Measurements from ENCODE around the gene SETBP1. TPM values are rescaled to one million over a fixed set of nuclear protein-coding genes. Genes with fewer than 3 reads are reported as not detected.

The SETBP1 gene
- polyA plus RNA-seq, 3 donors from 2014 or later = 1.2 to 4.3 TPM; not detected in 1

DNA sequence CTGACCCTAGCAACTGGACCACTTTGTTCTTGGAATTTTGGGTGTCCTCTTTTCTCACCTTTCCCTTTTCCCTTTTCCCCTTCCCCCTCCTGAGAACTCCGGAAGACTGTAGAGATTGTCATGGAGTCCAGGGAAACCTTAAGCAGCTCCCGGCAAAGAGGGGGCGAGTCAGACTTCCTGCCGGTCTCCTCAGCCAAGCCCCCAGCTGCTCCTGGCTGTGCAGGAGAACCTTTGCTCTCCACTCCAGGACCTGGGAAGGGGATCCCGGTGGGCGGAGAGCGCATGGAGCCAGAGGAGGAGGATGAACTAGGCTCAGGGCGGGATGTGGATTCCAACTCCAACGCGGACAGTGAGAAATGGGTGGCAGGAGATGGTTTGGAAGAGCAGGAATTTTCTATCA, 20.5 kb downstream of the SETBP1 start:
- H3K9me3 Mint-ChIP-seq = no peaks in the 10 kb centered on the region
- peaks cover 32 to 34% of the 10 kb centered on the region in 2 donors for H3K4me1 Mint-ChIP-seq
- peak overlapping the region; percentile 86 to 96 (median 94) for H3K27ac Mint-ChIP-seq
- H3K4me3 Mint-ChIP-seq = peak overlapping the region in 4 of 5 donors; percentile 40 to 86 (median 58)
- H3K27me3 Mint-ChIP-seq (ENCODE audit: low read depth in 3 of 3) = peaks cover 0 to 5% (median 2%) of the 10 kb centered on the region in 3 donors
- no peak for DNase-seq
- H3K36me3 Mint-ChIP-seq = peaks cover 4 to 11% (median 7%) of the 10 kb centered on the region in 3 donors

DNA sequence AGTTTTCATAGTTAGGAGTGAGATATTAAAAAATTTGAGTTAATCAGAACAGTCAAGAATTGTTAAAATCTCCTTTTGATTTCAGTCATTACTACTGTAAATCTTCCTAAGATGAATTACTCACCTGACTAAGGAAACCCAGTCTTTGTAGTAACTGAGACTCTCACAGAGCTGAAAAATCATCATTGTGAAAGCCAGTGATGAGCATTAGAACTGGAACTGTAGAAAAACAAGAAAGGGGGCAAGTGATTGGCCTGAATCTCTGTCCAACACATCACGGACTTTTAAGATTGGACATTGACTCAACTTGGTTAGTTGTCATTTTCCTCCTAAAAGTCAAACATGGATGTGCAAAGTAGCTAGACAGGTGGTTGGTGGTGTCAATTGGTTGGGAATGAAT, 21.9 kb downstream of the SETBP1 start:
- Mint-ChIP-seq H3K27me3 (ENCODE audit: low read depth in 3 of 3) (peaks cover 0 to 5% (median 2%) of the 10 kb centered on the region in 3 donors), H3K4me1 (peaks cover 32 to 38% of the 10 kb centered on the region in 2 donors), H3K27ac (peak overlapping the region; percentile 9 to 86 (median 52)), H3K36me3 (peaks cover 7 to 22% (median 15%) of the 10 kb centered on the region in 3 donors), H3K9me3 (no peaks in the 10 kb centered on the region), H3K4me3 (no peak overlapping the region)
- DNase-seq = no peak

GRCh38 chr18:44704135-44704789, 23.6 kb downstream of the SETBP1 start:
- Mint-ChIP-seq H3K4me1 (peaks cover 27 to 47% of the 10 kb centered on the region in 2 donors), H3K27me3 (ENCODE audit: low read depth in 3 of 3) (peaks cover 0 to 5% (median 3%) of the 10 kb centered on the region in 3 donors), H3K4me3 (no peak overlapping the region), H3K27ac (peak overlapping the region in 1 of 6 donors; percentile 12), H3K36me3 (peaks cover 18 to 34% (median 20%) of the 10 kb centered on the region in 3 donors), H3K9me3 (no peaks in the 10 kb centered on the region)
- DNase-seq = no peak

DNA sequence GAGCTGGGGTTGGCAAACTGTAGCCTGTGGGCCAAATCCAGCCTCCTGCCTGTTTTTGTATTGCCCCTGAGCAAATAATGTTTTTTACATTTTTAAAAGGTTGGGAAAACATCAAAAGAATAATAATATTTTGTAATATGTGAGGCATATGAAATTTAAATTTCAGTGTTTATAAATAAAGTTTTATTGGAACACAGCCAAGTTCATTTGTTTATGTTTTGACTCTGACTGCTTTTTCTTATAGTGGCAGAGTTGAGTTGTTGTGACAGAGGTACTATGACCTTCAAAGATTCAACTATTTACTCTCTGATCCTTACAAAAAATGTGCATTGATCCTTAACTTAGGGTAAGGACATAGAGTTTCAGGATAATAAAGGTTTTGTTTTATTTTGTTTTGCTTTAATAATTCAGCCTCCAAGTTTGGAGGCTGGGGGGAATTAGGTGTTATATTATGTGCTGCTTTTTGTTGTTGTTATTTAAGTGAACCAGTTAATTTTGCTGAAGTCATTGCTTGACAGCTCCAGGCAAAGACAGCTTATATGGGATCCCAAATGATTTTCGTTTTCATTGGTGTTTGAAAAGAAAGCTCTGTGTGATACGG, 24.5 kb downstream of the SETBP1 start:
- no peak overlapping the region for H3K4me3 Mint-ChIP-seq

GRCh38 chr18:44708451-44709083, 27.9 kb downstream of the SETBP1 start:
- Mint-ChIP-seq H3K27me3 (ENCODE audit: low read depth in 3 of 3) (peaks cover 0 to 5% (median 0%) of the 10 kb centered on the region in 3 donors), H3K4me1 (peaks cover 8 to 29% of the 10 kb centered on the region in 2 donors), H3K4me3 (no peak overlapping the region), H3K36me3 (peaks cover 12 to 38% (median 34%) of the 10 kb centered on the region in 3 donors), H3K27ac (peak overlapping the region in 3 of 6 donors; percentile 57 to 66 (median 65)), H3K9me3 (no peaks in the 10 kb centered on the region)
- DNase-seq = no peak

More for the DNA sequence above, 24.5 kb downstream of the SETBP1 start:
- no peak overlapping the region for H3K27ac Mint-ChIP-seq
- H3K36me3 Mint-ChIP-seq = peaks cover 18 to 34% (median 24%) of the 10 kb centered on the region in 3 donors
- peaks cover 0 to 5% (median 3%) of the 10 kb centered on the region in 3 donors for H3K27me3 Mint-ChIP-seq (ENCODE audit: low read depth in 3 of 3)
- no peaks in the 10 kb centered on the region for H3K9me3 Mint-ChIP-seq
- H3K4me1 Mint-ChIP-seq = peaks cover 22 to 45% of the 10 kb centered on the region in 2 donors
- DNase-seq = no peak

GRCh38 chr18:44709307-44710126, 28.8 kb downstream of the SETBP1 start:
- Mint-ChIP-seq H3K27ac (peak overlapping the region in 2 of 6 donors; percentile 59 to 74), H3K4me1 (peaks cover 8 to 29% of the 10 kb centered on the region in 2 donors), H3K9me3 (no peaks in the 10 kb centered on the region), H3K4me3 (peak overlapping the region in 1 of 5 donors; percentile 41), H3K36me3 (peaks cover 20 to 45% (median 38%) of the 10 kb centered on the region in 3 donors), H3K27me3 (ENCODE audit: low read depth in 3 of 3) (peaks cover 0 to 5% (median 0%) of the 10 kb centered on the region in 3 donors)
- no peak for DNase-seq

DNA sequence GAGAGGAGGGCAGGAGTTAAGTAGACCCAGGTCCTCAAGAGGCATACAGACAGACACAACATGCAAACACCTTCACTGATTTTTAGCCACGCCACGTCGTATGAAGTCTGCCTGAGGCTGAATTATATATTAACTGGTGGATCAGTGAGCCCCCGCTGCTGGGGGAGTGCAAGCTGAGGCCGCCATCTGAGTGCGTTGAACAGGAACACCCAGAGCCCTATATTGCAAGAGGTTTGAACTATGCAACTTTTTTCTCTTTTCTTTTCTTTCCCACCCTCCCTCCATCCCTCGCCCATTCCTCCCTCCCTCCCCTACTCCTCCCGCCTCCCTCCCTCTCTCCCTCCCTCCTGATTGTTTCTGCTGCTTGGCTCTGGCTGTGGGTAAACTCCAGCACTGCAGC, 30.2 kb downstream of the SETBP1 start:
- no peak for DNase-seq
- Mint-ChIP-seq H3K27ac (no peak overlapping the region), H3K4me3 (peak overlapping the region in 1 of 5 donors; percentile 38), H3K36me3 (peaks cover 22 to 51% (median 38%) of the 10 kb centered on the region in 3 donors), H3K9me3 (no peaks in the 10 kb centered on the region), H3K27me3 (ENCODE audit: low read depth in 3 of 3) (peaks cover 0 to 5% (median 0%) of the 10 kb centered on the region in 3 donors), H3K4me1 (peaks cover 8 to 29% of the 10 kb centered on the region in 2 donors)

GRCh38 chr18:44712025-44712424, 31.3 kb downstream of the SETBP1 start:
- H3K4me1 Mint-ChIP-seq = peaks cover 10 to 34% of the 10 kb centered on the region in 2 donors
- peaks cover 17 to 49% (median 44%) of the 10 kb centered on the region in 3 donors for H3K36me3 Mint-ChIP-seq
- DNase-seq = no peak
- H3K27ac Mint-ChIP-seq = peak overlapping the region in 2 of 6 donors; percentile 8 to 19
- H3K9me3 Mint-ChIP-seq = no peaks in the 10 kb centered on the region
- no peak overlapping the region for H3K4me3 Mint-ChIP-seq
- H3K27me3 Mint-ChIP-seq (ENCODE audit: low read depth in 3 of 3) = peaks cover 0 to 5% (median 0%) of the 10 kb centered on the region in 3 donors

- Mint-ChIP-seq H3K27ac (no peak overlapping the region), H3K36me3 (peaks cover 12 to 39% (median 38%) of the 10 kb centered on the region in 3 donors), H3K9me3 (no peaks in the 10 kb centered on the region), H3K27me3 (ENCODE audit: low read depth in 3 of 3) (peaks cover 0 to 4% (median 0%) of the 10 kb centered on the region in 3 donors), H3K4me3 (no peak overlapping the region), H3K4me1 (peaks cover 16 to 34% of the 10 kb centered on the region in 2 donors)
- no peak for DNase-seq
Observed at GRCh38 chr18:44713435-44713834, 32.7 kb downstream of the SETBP1 start.

DNA sequence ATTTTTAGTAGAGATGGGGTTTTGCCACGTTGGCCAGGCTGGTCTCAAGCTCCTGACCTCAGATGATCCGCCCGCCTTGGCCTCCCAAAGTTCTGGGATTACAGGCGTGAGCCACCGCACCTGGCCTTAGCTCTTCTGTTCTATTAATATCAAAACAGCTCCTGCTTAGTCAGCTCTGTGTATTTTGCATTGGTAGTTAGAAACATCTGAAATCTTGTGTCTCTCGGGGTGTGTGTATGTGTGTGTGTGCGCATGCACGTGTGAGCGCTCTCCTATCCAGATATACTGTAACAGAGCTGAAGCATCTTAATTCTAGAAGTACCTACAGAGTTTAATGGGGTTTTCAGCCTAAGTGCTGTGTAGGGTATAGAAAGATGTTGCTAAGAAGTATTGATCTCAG, 33.7 kb downstream of the SETBP1 start:
- no peak overlapping the region for H3K4me3 Mint-ChIP-seq
- H3K27me3 Mint-ChIP-seq (ENCODE audit: low read depth in 3 of 3) = peaks cover 0 to 4% (median 0%) of the 10 kb centered on the region in 3 donors
- peaks cover 16 to 38% of the 10 kb centered on the region in 2 donors for H3K4me1 Mint-ChIP-seq
- H3K36me3 Mint-ChIP-seq = peaks cover 16 to 37% (median 36%) of the 10 kb centered on the region in 3 donors
- no peak for DNase-seq
- no peaks in the 10 kb centered on the region for H3K9me3 Mint-ChIP-seq
- peak overlapping the region in 1 of 6 donors; percentile 53 for H3K27ac Mint-ChIP-seq

DNA sequence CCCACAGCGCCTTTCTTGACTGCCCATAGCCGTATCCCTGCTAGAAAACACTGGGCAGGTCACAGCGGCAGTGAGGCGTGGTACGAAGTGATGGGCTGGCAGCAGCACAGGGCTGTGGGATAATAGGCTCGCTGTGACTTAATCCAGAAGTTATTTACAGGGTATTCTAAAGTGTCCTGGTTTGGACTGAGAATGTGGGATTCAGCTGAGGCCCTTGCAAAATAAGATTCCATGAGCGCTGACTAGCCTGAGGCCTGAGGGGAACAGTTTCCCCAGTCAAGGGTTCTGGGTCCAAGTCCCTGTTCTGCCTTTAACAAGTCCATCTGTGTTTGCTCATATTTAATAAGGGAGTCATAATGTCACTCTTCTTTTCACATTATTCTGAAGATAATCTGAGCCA, 34.6 kb downstream of the SETBP1 start:
- DNase-seq = no peak
- H3K36me3 Mint-ChIP-seq = peaks cover 20 to 44% (median 31%) of the 10 kb centered on the region in 3 donors
- H3K4me3 Mint-ChIP-seq = no peak overlapping the region
- H3K27ac Mint-ChIP-seq = no peak overlapping the region
- peaks cover 0 to 6% (median 0%) of the 10 kb centered on the region in 3 donors for H3K27me3 Mint-ChIP-seq (ENCODE audit: low read depth in 3 of 3)
- peaks cover 14 to 35% of the 10 kb centered on the region in 2 donors for H3K4me1 Mint-ChIP-seq
- H3K9me3 Mint-ChIP-seq = no peaks in the 10 kb centered on the region

GRCh38 chr18:44715842-44716241, 35.2 kb downstream of the SETBP1 start:
- no peak for DNase-seq
- Mint-ChIP-seq H3K36me3 (peaks cover 23 to 48% (median 31%) of the 10 kb centered on the region in 3 donors), H3K9me3 (no peaks in the 10 kb centered on the region), H3K4me3 (no peak overlapping the region), H3K27me3 (ENCODE audit: low read depth in 3 of 3) (peaks cover 0 to 6% (median 0%) of the 10 kb centered on the region in 3 donors), H3K27ac (peak overlapping the region in 1 of 6 donors; percentile 32), H3K4me1 (peaks cover 14 to 38% of the 10 kb centered on the region in 2 donors)

GRCh38 chr18:44716697-44717163, 36.0 kb downstream of the SETBP1 start:
- Mint-ChIP-seq H3K9me3 (no peaks in the 10 kb centered on the region), H3K4me3 (peak overlapping the region in 1 of 5 donors; percentile 52), H3K4me1 (peaks cover 19 to 45% of the 10 kb centered on the region in 2 donors), H3K36me3 (peaks cover 23 to 48% (median 31%) of the 10 kb centered on the region in 3 donors), H3K27ac (peak overlapping the region in 4 of 6 donors; percentile 12 to 79 (median 54)), H3K27me3 (ENCODE audit: low read depth in 3 of 3) (peaks cover 0 to 6% (median 0%) of the 10 kb centered on the region in 3 donors)
- DNase-seq = peak in 1 of 3 donors; percentile 40

All from immature natural killer cell (primary cell).